Neural crest cell (in vitro differentiated cells): ENCODE results near the gene GALNTL6. TPM values are rescaled to one million over a fixed set of nuclear protein-coding genes. Genes with fewer than 3 reads are reported as not detected.

Experiments
- DNase-seq: peaks from one replicate; pipeline ENCODE4 v3.0.0; 2021; ENCODE audit warnings: low read depth, mixed read lengths, low spot score
- H3K27ac Mint-ChIP-seq: one replicate; pipeline ENCODE4 v1.8.0; 2021; ENCODE audit warnings: mild to moderate bottlenecking, mixed read lengths; ENCODE audit not compliant: unreplicated experiment
- H3K27me3 Mint-ChIP-seq: 2 replicates; pipeline ENCODE4 v1.8.0; 2021; ENCODE audit warnings: low read depth, mild to moderate bottlenecking, mixed read lengths
- H3K36me3 Mint-ChIP-seq: 2 replicates; pipeline ENCODE4 v1.8.0; 2021; ENCODE audit warnings: low read depth, mild to moderate bottlenecking, mixed read lengths
- H3K4me1 Mint-ChIP-seq: 2 replicates; pipeline ENCODE4 v1.8.0; 2021; ENCODE audit warnings: mixed read lengths
- H3K4me3 Mint-ChIP-seq: one replicate; pipeline ENCODE4 v1.8.0; 2021; ENCODE audit warnings: mild to moderate bottlenecking, mixed read lengths
- H3K9me3 Mint-ChIP-seq: 2 replicates; pipeline ENCODE4 v1.8.0; 2021; ENCODE audit warnings: mixed read lengths
- CTCF ChIP-seq: fragments of 200-600 bp; sonication (generic); conservative IDR thresholded peaks from 2 replicates; pipeline ENCODE4 v1.5.0; 2021; ENCODE audit warnings: antibody characterized with exemption, mild to moderate bottlenecking
- total RNA-seq: library from RNA; stranded (reverse); gene quantifications from 2 replicates; pipeline ENCODE4 v1.2.1, GENCODE V29; 2021

Gene GALNTL6
- total RNA-seq, 1 donor from 2014 or later = 0.07 TPM

DNA sequence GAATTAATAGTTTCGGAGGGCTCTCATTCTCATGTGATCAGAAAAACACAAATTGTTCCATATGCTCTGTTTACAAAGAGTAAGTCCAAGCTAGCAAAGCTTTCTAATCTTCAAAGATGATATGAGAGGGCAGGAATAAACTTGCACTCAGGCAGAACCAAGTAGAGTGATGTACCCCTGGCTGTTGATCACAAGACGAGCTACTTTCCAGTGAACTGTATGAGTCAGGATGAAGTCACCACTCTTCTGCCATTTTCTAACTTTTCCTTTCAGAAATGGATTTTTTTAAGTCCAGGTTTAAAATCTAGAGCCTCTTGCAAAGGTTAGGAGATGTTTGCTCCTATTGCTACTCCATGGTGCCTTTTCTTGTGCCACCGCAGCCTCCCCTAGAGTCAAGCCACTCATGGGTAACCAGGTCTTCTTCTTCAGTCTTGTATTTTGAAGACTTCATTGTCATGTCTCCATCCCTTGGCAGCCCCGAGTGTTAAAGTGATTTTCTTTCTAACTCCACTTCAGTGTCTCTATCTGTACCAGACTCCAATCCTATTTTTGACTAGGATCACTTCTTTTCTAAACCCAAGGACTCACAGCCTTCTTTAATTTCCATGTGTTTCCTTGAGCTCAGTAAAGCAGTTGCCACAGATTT is 1183.5 kb downstream of the GALNTL6 start:
- peaks cover 5% of the 10 kb centered on the region for H3K4me1 Mint-ChIP-seq
- H3K4me3 Mint-ChIP-seq = no peak overlapping the region
- H3K36me3 Mint-ChIP-seq = no peaks in the 10 kb centered on the region
- no peak for DNase-seq
- no peaks in the 10 kb centered on the region for H3K27me3 Mint-ChIP-seq
- no peak for TF ChIP-seq CTCF
- no peak overlapping the region for H3K27ac Mint-ChIP-seq
- H3K9me3 Mint-ChIP-seq = peaks cover 4% of the 10 kb centered on the region

- peaks cover 4% of the 10 kb centered on the region for H3K9me3 Mint-ChIP-seq
- H3K36me3 Mint-ChIP-seq = no peaks in the 10 kb centered on the region
- H3K27me3 Mint-ChIP-seq = no peaks in the 10 kb centered on the region
- no peak for TF ChIP-seq CTCF
- H3K27ac Mint-ChIP-seq = no peak overlapping the region
- no peak for DNase-seq
- H3K4me3 Mint-ChIP-seq = no peak overlapping the region
- H3K4me1 Mint-ChIP-seq = peaks cover 5% of the 10 kb centered on the region
Measured at GRCh38 chr4:172997217-172997609, 1184.0 kb downstream of the GALNTL6 start.

DNA sequence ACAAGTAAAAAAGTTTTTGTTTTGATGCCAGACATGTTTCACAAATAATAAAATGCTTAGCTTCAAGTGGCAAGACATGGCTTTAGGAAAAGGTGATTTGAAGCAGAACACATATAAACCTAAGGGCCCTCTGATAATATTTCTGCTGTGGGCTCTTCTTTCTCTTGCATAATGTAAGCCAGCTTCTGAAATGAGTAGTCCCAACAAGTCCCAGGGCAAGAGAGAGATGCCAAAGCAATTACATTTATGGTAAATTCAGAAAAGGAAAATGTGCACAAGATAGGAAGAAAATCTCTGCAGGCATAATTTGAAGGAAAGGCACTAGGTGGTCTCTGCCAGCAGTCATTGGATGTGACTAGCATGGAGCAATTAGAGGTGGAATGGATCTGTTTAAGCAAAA is 1184.7 kb downstream of the GALNTL6 start:
- Mint-ChIP-seq H3K27me3 (no peaks in the 10 kb centered on the region), H3K36me3 (no peaks in the 10 kb centered on the region), H3K27ac (no peak overlapping the region), H3K9me3 (peaks cover 4% of the 10 kb centered on the region), H3K4me1 (peaks cover 5% of the 10 kb centered on the region), H3K4me3 (no peak overlapping the region)
- DNase-seq = no peak
- TF ChIP-seq CTCF = no peak

GRCh38 chr4:172998527-172999469 is 1185.6 kb downstream of the GALNTL6 start:
- no peak for DNase-seq
- Mint-ChIP-seq H3K9me3 (peaks cover 4% of the 10 kb centered on the region), H3K4me1 (peaks cover 9% of the 10 kb centered on the region), H3K27ac (no peak overlapping the region), H3K36me3 (no peaks in the 10 kb centered on the region), H3K27me3 (no peaks in the 10 kb centered on the region), H3K4me3 (no peak overlapping the region)
- no peak for TF ChIP-seq CTCF

GRCh38 chr4:173001571-173001970 is 1188.4 kb downstream of the GALNTL6 start:
- TF ChIP-seq CTCF = no peak
- Mint-ChIP-seq H3K27me3 (no peaks in the 10 kb centered on the region), H3K4me3 (no peak overlapping the region), H3K27ac (no peak overlapping the region), H3K9me3 (peaks cover 2% of the 10 kb centered on the region), H3K36me3 (no peaks in the 10 kb centered on the region), H3K4me1 (peaks cover 10% of the 10 kb centered on the region)
- no peak for DNase-seq
